ENCODE results near the gene ADAMTS4.

GRCh38 chr1:161219078-161219892, 20.4 kb upstream of the ADAMTS4 start:
- TF ChIP-seq CTCF (IDR thresholded peaks at IDR 0.05; ENCODE audit: low read depth, low read length) (no peak), EZH2phosphoT487 (IDR thresholded peaks at IDR 0.05; ENCODE audit: low read depth) (no peak)

Data from OCI-LY3 (cell line).